Activated CD8-positive, alpha-beta T cell treated with anti-CD3 and anti-CD28 coated beads for 36 hours (primary cell): ENCODE measurements around the gene DPM1. TPM values are rescaled to one million over a fixed set of nuclear protein-coding genes. Genes with fewer than 3 reads are reported as not detected.
A peak's percentile ranks its signal among the peaks of the same experiment; 100 is the strongest.

Experiments used
- ATAC-seq: fragments of 200-7000 bp; cut with Tn5 transposase; one replicate; pipeline ENCODE4 v1.10.0; 2021; ENCODE audit warnings: mild to moderate bottlenecking, moderate library complexity
- CTCF ChIA-PET: fragments of 350-600 bp; sonication (Branson Sonifier 250); formaldehyde crosslinking; loops from one replicate; lab custom pipeline; 2021; ENCODE audit warnings: antibody characterized with exemption; lab: Charles Lee
- POLR2A ChIA-PET: fragments of 350-600 bp; sonication (Branson Sonifier 250); formaldehyde crosslinking; loops from one replicate; lab custom pipeline; 2021; ENCODE audit warnings: antibody characterized with exemption; lab: Charles Lee
- DNase-seq: peaks from one replicate; pipeline ENCODE4 v3.0.0-alpha.2; 2020
- H3K27ac Mint-ChIP-seq: one replicate; pipeline ENCODE4 v1.8.0; 2021; ENCODE audit warnings: mild to moderate bottlenecking, mixed read lengths
- H3K27me3 Mint-ChIP-seq: one replicate; pipeline ENCODE4 v1.8.0; 2021; ENCODE audit warnings: mixed read lengths
- H3K36me3 Mint-ChIP-seq: one replicate; pipeline ENCODE4 v1.8.0; 2021; ENCODE audit warnings: low read depth, mixed read lengths
- H3K4me1 Mint-ChIP-seq: one replicate; pipeline ENCODE4 v1.8.0; 2021; ENCODE audit warnings: low read depth, mixed read lengths
- H3K4me3 Mint-ChIP-seq: one replicate; pipeline ENCODE4 v1.8.0; 2021; ENCODE audit warnings: mild to moderate bottlenecking, moderate library complexity, mixed read lengths
- H3K9me3 Mint-ChIP-seq: one replicate; pipeline ENCODE4 v1.8.0; 2021; ENCODE audit warnings: mixed read lengths
- CTCF ChIP-seq: fragments of 200-600 bp; IDR thresholded peaks from one replicate; pipeline ENCODE4 v1.8.0; 2022; ENCODE audit warnings: antibody characterized with exemption, mild to moderate bottlenecking
- intact Hi-C: fragments of 100-400 bp; cut with micrococcal nuclease; formaldehyde crosslinking; loops from one replicate; pipeline ENCODE4 v1.10.0; 2022
- total RNA-seq, 2 experiments: library from RNA; stranded (reverse); gene quantifications; one replicate each; pipeline ENCODE4 v1.2.3, GENCODE V29; 2021

Gene DPM1
- total RNA-seq, 2 experiments from 2014 or later, result 66.6 to 75.4 TPM

GRCh38 chr20:50932016-50932485 is 26.3 kb downstream of the DPM1 start:
- no peaks in the 10 kb centered on the region for H3K9me3 Mint-ChIP-seq
- no peak for TF ChIP-seq CTCF
- no peak for DNase-seq
- intact Hi-C loops, result no loop called here
- peak overlapping the region; percentile 78 for H3K4me3 Mint-ChIP-seq
- POLR2A ChIA-PET, result interaction anchor here (0.7 to 6.2 kb wide), 13 partner anchors 12 to 208 kb away, joined by 3 to 85 read pairs (median 7); partner anchors contain the start of genes BCAS4, DPM1 and MOCS3
- peaks cover 57% of the 10 kb centered on the region for H3K36me3 Mint-ChIP-seq
- peaks cover 30% of the 10 kb centered on the region for H3K4me1 Mint-ChIP-seq
- no peaks in the 10 kb centered on the region for H3K27me3 Mint-ChIP-seq
- H3K27ac Mint-ChIP-seq, result peak overlapping the region; percentile 95
- CTCF ChIA-PET, result interaction anchor here (1.4 to 17.7 kb wide), 8 partner anchors 8 to 139 kb away, joined by 4 to 253 read pairs (median 13); partner anchors contain the start of genes BCAS4, DPM1 and MOCS3
- ATAC-seq, result no peak

GRCh38 chr20:50931306-50932015 is 26.9 kb downstream of the DPM1 start, which contains the start of gene ADNP:
Gene ADNP, minus strand, starts transcription at chr20:50931437. Its CDS starts 27,441 bp downstream, at chr20:50903996.
- peak; percentile 64 for TF ChIP-seq CTCF
- H3K4me1 Mint-ChIP-seq, result peaks cover 34% of the 10 kb centered on the region
- H3K4me3 Mint-ChIP-seq, result peak within 1 kb of the TSS; percentile 82
- DNase-seq, result peak; percentile 91
- H3K36me3 Mint-ChIP-seq, result peaks cover 57% of the 10 kb centered on the region
- H3K9me3 Mint-ChIP-seq, result no peaks in the 10 kb centered on the region
- peak; percentile 64 for ATAC-seq
- H3K27me3 Mint-ChIP-seq, result no peaks in the 10 kb centered on the region
- intact Hi-C loops, result no loop called here
- ChIA-PET POLR2A (interaction anchor here (0.6 to 6.2 kb wide), 18 partner anchors 8 to 961 kb away, joined by 3 to 85 read pairs (median 5); partner anchors contain the start of genes BCAS4, DPM1 and MOCS3), CTCF (interaction anchor here (1.2 to 17.7 kb wide), 8 partner anchors 9 to 138 kb away, joined by 4 to 253 read pairs (median 10); partner anchors contain the start of genes BCAS4, DPM1 and MOCS3)
- H3K27ac Mint-ChIP-seq, result peak within 1 kb of the TSS; percentile 95

- no peak for TF ChIP-seq CTCF
- Mint-ChIP-seq H3K9me3 (no peaks in the 10 kb centered on the region), H3K27ac (peak overlapping the region; percentile 95), H3K27me3 (no peaks in the 10 kb centered on the region), H3K36me3 (peaks cover 57% of the 10 kb centered on the region), H3K4me1 (peaks cover 35% of the 10 kb centered on the region), H3K4me3 (peak overlapping the region; percentile 78)
- CTCF ChIA-PET, result interaction anchor here (1.2 to 17.7 kb wide), 8 partner anchors 9 to 137 kb away, joined by 4 to 253 read pairs (median 10); partner anchors contain the start of genes BCAS4, DPM1 and MOCS3
- peak; percentile 40 for ATAC-seq
- POLR2A ChIA-PET, result interaction anchor here (0.6 to 6.2 kb wide), 17 partner anchors 9 to 960 kb away, joined by 3 to 85 read pairs (median 5); partner anchors contain the start of genes BCAS4, DPM1 and MOCS3
- no peak for DNase-seq
- intact Hi-C loops, result no loop called here
Observed at GRCh38 chr20:50930976-50931305, 27.4 kb downstream of the DPM1 start.

GRCh38 chr20:50930139-50930975 is 28.0 kb downstream of the DPM1 start:
- peak; percentile 32 for DNase-seq
- intact Hi-C loops, result no loop called here
- no peak for TF ChIP-seq CTCF
- no peaks in the 10 kb centered on the region for H3K27me3 Mint-ChIP-seq
- H3K4me1 Mint-ChIP-seq, result peaks cover 41% of the 10 kb centered on the region
- H3K27ac Mint-ChIP-seq, result peak overlapping the region; percentile 92
- ChIA-PET POLR2A (interaction anchor here (0.6 to 6.2 kb wide), 22 partner anchors 8 to 960 kb away, joined by 3 to 85 read pairs (median 4); partner anchors contain the start of genes BCAS4, DPM1 and MOCS3), CTCF (interaction anchor here (1.2 to 17.7 kb wide), 25 partner anchors 8 to 205 kb away, joined by 3 to 253 read pairs (median 6); partner anchors contain the start of genes BCAS4, DPM1 and MOCS3)
- peak overlapping the region; percentile 82 for H3K4me3 Mint-ChIP-seq
- ATAC-seq, result peak; percentile 1
- H3K9me3 Mint-ChIP-seq, result no peaks in the 10 kb centered on the region
- peaks cover 62% of the 10 kb centered on the region for H3K36me3 Mint-ChIP-seq
